ENCODE measurements around the gene PANK2. TPM values are rescaled to one million over a fixed set of nuclear protein-coding genes. Genes with fewer than 3 reads are reported as not detected.
"Not testable (repeated sequence)": the region's sequence is repeated elsewhere in the genome, so short reads cannot be mapped to it uniquely, and the experiment has no call there.

Gene PANK2
- total RNA-seq, 4 donors from 2014 or later = 26.6 to 40.9 (median 27.4) TPM

GRCh38 chr20:3876676-3877075, 12.5 kb upstream of the PANK2 start:
- TF ChIP-seq POLR2AphosphoS5 (IDR thresholded peaks at IDR 0.05) (no peak), EP300 (IDR thresholded peaks at IDR 0.05) (no peak), CTCF (IDR thresholded peaks at IDR 0.05) (no peak), POLR2A (IDR thresholded peaks at IDR 0.05) (no peak)
- Histone ChIP-seq H3K4me1 (peaks cover 3% of the 10 kb centered on the region), H3K27me3 (no peaks in the 10 kb centered on the region), H3K36me3 (peaks cover 21% of the 10 kb centered on the region), H3K27ac (no peak overlapping the region), H3K4me3 (no peak overlapping the region), H3K9me3 (no peaks in the 10 kb centered on the region)
- no peak for DNase-seq (ENCODE audit: low spot score in 2 of 2)

GRCh38 chr20:3878921-3879274, 10.3 kb upstream of the PANK2 start:
- not testable (repeated sequence) for H3K27me3 ChIP-seq; H3K4me3 ChIP-seq; H3K9me3 ChIP-seq; H3K4me1 ChIP-seq; H3K27ac ChIP-seq; DNase-seq (ENCODE audit: low spot score in 2 of 2)
- whole genome bisulfite sequencing = 92% methylated on average over 4 of the region's 4 CpGs
- H3K36me3 ChIP-seq = peaks cover 11% of the 10 kb centered on the region

GRCh38 chr20:3885715-3886114, 3.5 kb upstream of the PANK2 start:
- Histone ChIP-seq H3K36me3 (no peaks in the 10 kb centered on the region), H3K4me3 (no peak overlapping the region), H3K9me3 (no peaks in the 10 kb centered on the region), H3K4me1 (peaks cover 21% of the 10 kb centered on the region), H3K27ac (no peak overlapping the region), H3K27me3 (no peaks in the 10 kb centered on the region)
- TF ChIP-seq EP300 (IDR thresholded peaks at IDR 0.05) = no peak
- TF ChIP-seq POLR2AphosphoS5 (IDR thresholded peaks at IDR 0.05) = no peak
- TF ChIP-seq CTCF (IDR thresholded peaks at IDR 0.05) = no peak
- TF ChIP-seq POLR2A (IDR thresholded peaks at IDR 0.05) = no peak
- WGBS = 77% methylated on average over 3 of the region's 3 CpGs
- no peak for DNase-seq (ENCODE audit: low spot score in 2 of 2)

- H3K4me1 ChIP-seq = peaks cover 45% of the 10 kb centered on the region
- no peaks in the 10 kb centered on the region for H3K9me3 ChIP-seq
- TF ChIP-seq EP300 (IDR thresholded peaks at IDR 0.05) (no peak), POLR2A (IDR thresholded peaks at IDR 0.05) (no peak), CTCF (IDR thresholded peaks at IDR 0.05) (no peak), POLR2AphosphoS5 (IDR thresholded peaks at IDR 0.05) (no peak)
- H3K4me3 ChIP-seq = peak overlapping the region; percentile 99
- 11% methylated on average over 15 of the region's 15 CpGs for WGBS
- H3K27me3 ChIP-seq = no peaks in the 10 kb centered on the region
- H3K27ac ChIP-seq = peak overlapping the region; percentile 98
- H3K36me3 ChIP-seq = no peaks in the 10 kb centered on the region
- no peak for DNase-seq (ENCODE audit: low spot score in 2 of 2)
Measured at GRCh38 chr20:3887876-3888620, 1.1 kb upstream of the PANK2 start.

- H3K27me3 ChIP-seq = no peaks in the 10 kb centered on the region
- peaks cover 62% of the 10 kb centered on the region for H3K4me1 ChIP-seq
- TF ChIP-seq CTCF (IDR thresholded peaks at IDR 0.05) (peak in 1 of 2 donors; percentile 3), POLR2AphosphoS5 (IDR thresholded peaks at IDR 0.05) (no peak), EP300 (IDR thresholded peaks at IDR 0.05) (no peak)
- DNase-seq (ENCODE audit: low spot score in 2 of 2) = peak; percentile 75 to 83
- 0% methylated on average over 22 of the region's 68 CpGs for WGBS
- H3K9me3 ChIP-seq = no peaks in the 10 kb centered on the region
- no peaks in the 10 kb centered on the region for H3K36me3 ChIP-seq
- H3K4me3 ChIP-seq = peak overlapping the region; percentile 99
- peak overlapping the region; percentile 98 for H3K27ac ChIP-seq
Measured at GRCh38 chr20:3889489-3890397, 556 bp downstream of the PANK2 start.

All from suprapubic skin (tissue), 4 donors.